HepG2 (cell line): ENCODE data around the gene URGCP.

ENCODE experiments used
- EHMT2 ChIP-seq: fragments of 200-600 bp; sonication (generic); IDR thresholded peaks from 2 replicates; pipeline ENCODE4 v1.7.0; 2017; ENCODE audit warnings: antibody characterized with exemption, low read depth, low read length, borderline replicate concordance
- THAP11 ChIP-seq: IDR thresholded peaks from 2 replicates; pipeline ENCODE4 v1.6.1; 2016; ENCODE audit warnings: missing biosample characterization, missing genetic modification reagents

- TF ChIP-seq EHMT2, result no peak
- no peak for TF ChIP-seq THAP11 (CRISPR knock-in tag)
These were observed 37.8 kb downstream of the URGCP start for GRCh38 chr7:43868681-43869005.
